Measurements from ENCODE around the gene OR52M1. TPM values are rescaled to one million over a fixed set of nuclear protein-coding genes. Genes with fewer than 3 reads are reported as not detected.

The OR52M1 gene
- not detected in 5 replicates for total RNA-seq (2022; extraction: Qiagen RNA extraction; ENCODE audit: low read depth)

GRCh38 chr11:4544891-4545290 is at the start of gene OR52M1:
OR52M1 (plus strand) TSS chr11:4545191; CDS start chr11:4545191, 0 bp downstream.

GRCh38 chr11:4581443-4581842 is 36.5 kb downstream of the OR52M1 start, which contains the start of gene OR52I2:
OR52I2 (plus strand) TSS chr11:4581743.

GRCh38 chr11:4593739-4594138 is 48.7 kb downstream of the OR52M1 start, which contains the start of gene OR52I1:
OR52I1 (plus strand) TSS chr11:4594039; CDS start chr11:4594039, 0 bp downstream.

Other genes starting within 250 kb of the OR52M1 start
- gene OR52B4, start 176.8 kb upstream of the OR52M1 start, total RNA-seq (2022; extraction: Qiagen RNA extraction; ENCODE audit: low read depth): not detected in 5 replicates
- 16.7 to 21.8 TPM (median 21.2 TPM) in 5 replicates for gene TRIM21, start 151.5 kb upstream of the OR52M1 start, total RNA-seq (2022; extraction: Qiagen RNA extraction; ENCODE audit: low read depth)
- not detected in 5 replicates for gene OR52K2, start 95.9 kb upstream of the OR52M1 start, total RNA-seq (2022; extraction: Qiagen RNA extraction; ENCODE audit: low read depth)
- not detected in 5 replicates for gene OR52K1, start 62.5 kb upstream of the OR52M1 start, total RNA-seq (2022; extraction: Qiagen RNA extraction; ENCODE audit: low read depth)
- gene OR52I2, start 36.6 kb downstream of the OR52M1 start, total RNA-seq (2022; extraction: Qiagen RNA extraction; ENCODE audit: low read depth): not detected in 5 replicates
- gene OR52I1, start 48.8 kb downstream of the OR52M1 start, total RNA-seq (2022; extraction: Qiagen RNA extraction; ENCODE audit: low read depth): not detected in 5 replicates
- 8.7 to 11.7 TPM (median 10.6 TPM) in 5 replicates for gene TRIM68, start 63.0 kb downstream of the OR52M1 start, total RNA-seq (2022; extraction: Qiagen RNA extraction; ENCODE audit: low read depth)
- not detected in 5 replicates for gene OR51D1, start 92.3 kb downstream of the OR52M1 start, total RNA-seq (2022; extraction: Qiagen RNA extraction; ENCODE audit: low read depth)
- not detected in 5 replicates for gene OR51E1, start 98.8 kb downstream of the OR52M1 start, total RNA-seq (2022; extraction: Qiagen RNA extraction; ENCODE audit: low read depth)
- not detected in 5 replicates for gene OR51E2, start 152.7 kb downstream of the OR52M1 start, total RNA-seq (2022; extraction: Qiagen RNA extraction; ENCODE audit: low read depth)
- gene MMP26, start 159.6 kb downstream of the OR52M1 start, total RNA-seq (2022; extraction: Qiagen RNA extraction; ENCODE audit: low read depth): not detected in 5 replicates
- gene OR51F1, start 224.7 kb downstream of the OR52M1 start, total RNA-seq (2022; extraction: Qiagen RNA extraction; ENCODE audit: low read depth): not detected in 5 replicates

All from A549 treated with DMSO at 1 μM for 4 hours (cell line).